ENCODE results near the gene REG3G. TPM values are rescaled to one million over a fixed set of nuclear protein-coding genes. Genes with fewer than 3 reads are reported as not detected.

REG3G gene
- not detected in 5 replicates for total RNA-seq (2022; extraction: Qiagen RNA extraction; ENCODE audit: low read depth)

GRCh38 chr2:79025421-79025820 lies at the start of gene REG3G:
Gene REG3G, plus strand, starts transcription at chr2:79025702. Its CDS starts 392 bp downstream, at chr2:79026094.

Other genes with a start within 250 kb of the REG3G start
- gene REG1B, start 62.3 kb downstream of the REG3G start, total RNA-seq (2022; extraction: Qiagen RNA extraction; ENCODE audit: low read depth) = not detected in 5 replicates
- not detected in 5 replicates for gene REG1A, start 94.8 kb downstream of the REG3G start, total RNA-seq (2022; extraction: Qiagen RNA extraction; ENCODE audit: low read depth)
- gene REG3A, start 134.1 kb downstream of the REG3G start, total RNA-seq (2022; extraction: Qiagen RNA extraction; ENCODE audit: low read depth) = not detected in 5 replicates